ENCODE results near the gene JADE2. TPM values are rescaled to one million over a fixed set of nuclear protein-coding genes. Genes with fewer than 3 reads are reported as not detected.
A peak's percentile ranks its signal among the peaks of the same experiment; 100 is the strongest.

The JADE2 gene
- total and polyA plus RNA-seq, 2 donors (not counting 3 experiments of a cell fraction or from before 2014, with no cell fraction given): 11.6 to 31.1 TPM

DNA sequence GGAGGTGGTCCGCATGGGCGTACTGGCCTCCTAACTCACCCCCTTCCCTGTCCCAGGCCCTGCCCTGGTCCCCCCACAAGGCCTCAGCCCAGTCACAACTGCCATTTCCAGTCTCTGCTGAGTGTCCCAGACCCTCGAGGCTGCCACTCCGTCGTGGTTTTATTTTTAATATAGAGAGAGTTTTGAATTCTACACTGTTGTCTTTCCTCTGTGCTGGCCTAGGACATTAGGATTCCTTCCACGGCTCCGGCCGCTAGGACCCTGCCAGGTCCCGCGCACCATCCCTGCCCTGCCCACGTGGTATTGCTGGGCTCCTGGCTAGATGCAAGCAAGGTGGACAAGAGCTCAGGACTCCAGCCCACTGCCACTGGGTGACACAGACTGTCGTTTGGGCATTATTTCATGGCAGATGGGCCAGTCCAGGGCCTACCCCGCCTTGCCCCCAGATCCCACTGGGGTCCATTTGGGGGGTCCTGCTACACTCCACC, 53.9 kb downstream of the JADE2 start:
- H3K27ac ChIP-seq (ENCODE audit: insufficient read depth, low read depth, low read length): peak overlapping the region; percentile 68
- H3K4me1 ChIP-seq (ENCODE audit: control insufficient read depth, extremely low read depth, insufficient read depth, low read length): peaks cover 37% of the 10 kb centered on the region
- no peaks in the 10 kb centered on the region for H3K79me2 ChIP-seq (ENCODE audit: control insufficient read depth, insufficient read depth, low read length)
- BruUV-seq (replicated peaks): no TSS peak
- TF ChIP-seq FOS (IDR thresholded peaks at IDR 0.05; ENCODE audit: borderline replicate concordance, insufficient read depth, low read length) (no peak), EZH2 (IDR thresholded peaks at IDR 0.05; ENCODE audit: borderline replicate concordance, low read depth, low read length, severe bottlenecking) (no peak), POLR2AphosphoS5 (IDR thresholded peaks at IDR 0.05; ENCODE audit: insufficient read depth, low read depth, low read length) (no peak), MYC (IDR thresholded peaks at IDR 0.05; ENCODE audit: low read depth, low read length) (no peak), GATA2 (IDR thresholded peaks at IDR 0.05; ENCODE audit: insufficient read depth, insufficient read length, low read depth, low read length) (no peak), JUN (IDR thresholded peaks at IDR 0.05; ENCODE audit: borderline replicate concordance, insufficient read depth, insufficient read length, low read depth) (no peak)
- H3K9ac ChIP-seq (replicated peaks; ENCODE audit: extremely low read depth, insufficient read depth, low read length): peak overlapping the region; percentile 7
- intact Hi-C loops (cut with micrococcal nuclease): no loop called here
- H4K20me1 ChIP-seq (replicated peaks; ENCODE audit: control insufficient read depth, extremely low read depth, insufficient read depth, low read length): no peaks in the 10 kb centered on the region
- ChIA-PET POLR2A (interaction anchor here (0.7 to 1.0 kb wide), 2 partner anchors 142 to 354 kb away, joined by 3 to 4 read pairs; partner anchors contain the start of gene PPP2CA), CTCF (interaction anchor here (1.3 to 6.9 kb wide), 9 partner anchors 11 to 277 kb away, joined by 3 to 112 read pairs (median 13); partner anchors contain the start of genes CDKN2AIPNL and JADE2)
- dilution Hi-C loops (cut with MboI; ENCODE audit: extremely low pct_ligation_motif_present, low sequenced_read_pairs): no loop called here
- no peak overlapping the region for H2AFZ ChIP-seq (ENCODE audit: low read depth, low read length)
- H3K9me3 ChIP-seq (replicated peaks; ENCODE audit: control insufficient read depth, insufficient read depth, low read length): no peaks in the 10 kb centered on the region
- no peaks in the 10 kb centered on the region for H3K27me3 ChIP-seq (ENCODE audit: control insufficient read depth in 2 of 2, insufficient read depth in 2 of 2, low read length in 2 of 2)
- H3K9me1 ChIP-seq (replicated peaks; ENCODE audit: control insufficient read depth, extremely low read depth, insufficient read depth, low read length): no peaks in the 10 kb centered on the region
- no peak overlapping the region for H3K4me3 ChIP-seq (replicated peaks in 1 of 3; ENCODE audit: insufficient read depth in 1 of 3, low read depth in 1 of 3, low read length in 3 of 3)
- FAIRE-seq (no peak), DNase-seq (ENCODE audit: low read depth, low spot score) (no peak)
- H3K36me3 ChIP-seq (ENCODE audit: control insufficient read depth in 2 of 2, extremely low read depth in 1 of 2, insufficient read depth in 2 of 2, low read length in 2 of 2): peaks cover 0 to 12% of the 10 kb centered on the region in 2 experiments
- peak overlapping the region; percentile 22 for H3K4me2 ChIP-seq (ENCODE audit: insufficient read depth, low read length)

DNA sequence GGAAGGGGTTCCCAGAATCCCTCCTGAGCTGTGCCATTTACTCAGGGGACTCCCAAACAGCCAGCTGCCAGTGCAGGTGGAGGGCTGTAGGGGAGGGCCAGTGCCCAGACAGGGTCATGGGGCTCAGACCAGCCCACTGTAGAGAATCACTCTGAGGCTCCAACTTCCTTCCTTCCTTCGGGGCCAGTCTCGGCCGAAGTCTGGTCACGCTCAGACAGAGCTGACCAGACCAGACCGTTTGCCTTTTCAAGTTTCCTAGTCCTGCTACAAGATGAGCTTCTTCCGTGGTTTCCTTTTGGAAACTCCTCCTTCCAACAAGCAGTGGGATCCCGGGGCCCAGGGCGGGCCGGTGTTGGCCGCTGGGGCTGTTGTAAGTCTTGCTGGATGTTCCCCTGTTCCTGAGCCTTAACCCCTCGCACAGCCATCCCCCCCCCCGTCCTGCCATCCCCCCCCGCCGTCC, 54.6 kb downstream of the JADE2 start:
- no peaks in the 10 kb centered on the region for H3K27me3 ChIP-seq (ENCODE audit: control insufficient read depth in 2 of 2, insufficient read depth in 2 of 2, low read length in 2 of 2)
- FAIRE-seq: peak; percentile 94
- H3K9me1 ChIP-seq (replicated peaks; ENCODE audit: control insufficient read depth, extremely low read depth, insufficient read depth, low read length): no peaks in the 10 kb centered on the region
- H3K36me3 ChIP-seq (ENCODE audit: control insufficient read depth in 2 of 2, extremely low read depth in 1 of 2, insufficient read depth in 2 of 2, low read length in 2 of 2): peaks cover 0 to 5% of the 10 kb centered on the region in 2 experiments
- peak overlapping the region; percentile 7 for H3K9ac ChIP-seq (replicated peaks; ENCODE audit: extremely low read depth, insufficient read depth, low read length)
- dilution Hi-C loops (cut with MboI; ENCODE audit: extremely low pct_ligation_motif_present, low sequenced_read_pairs): no loop called here
- no TSS peak for BruUV-seq (replicated peaks)
- peak overlapping the region; percentile 23 for H2AFZ ChIP-seq (ENCODE audit: low read depth, low read length)
- peaks cover 37% of the 10 kb centered on the region for H3K4me1 ChIP-seq (ENCODE audit: control insufficient read depth, extremely low read depth, insufficient read depth, low read length)
- H3K9me3 ChIP-seq (replicated peaks; ENCODE audit: control insufficient read depth, insufficient read depth, low read length): no peaks in the 10 kb centered on the region
- POLR2A ChIA-PET: interaction anchor here (0.6 to 1.1 kb wide), 5 partner anchors 55 to 355 kb away, joined by 3 to 4 read pairs (median 3); partner anchors contain the start of gene PPP2CA
- intact Hi-C loops (cut with micrococcal nuclease): loop anchor here (2.0 to 5.0 kb wide), 2 partner anchors 209 to 403 kb away; partner anchors contain the start of genes SKP1 and UBE2B
- H4K20me1 ChIP-seq (replicated peaks; ENCODE audit: control insufficient read depth, extremely low read depth, insufficient read depth, low read length): no peaks in the 10 kb centered on the region
- H3K4me2 ChIP-seq (ENCODE audit: insufficient read depth, low read length): peak overlapping the region; percentile 22
- no peaks in the 10 kb centered on the region for H3K79me2 ChIP-seq (ENCODE audit: control insufficient read depth, insufficient read depth, low read length)
- TF ChIP-seq EZH2 (IDR thresholded peaks at IDR 0.05; ENCODE audit: borderline replicate concordance, low read depth, low read length, severe bottlenecking) (no peak), GATA2 (IDR thresholded peaks at IDR 0.05; ENCODE audit: insufficient read depth, insufficient read length, low read depth, low read length) (no peak), MYC (IDR thresholded peaks at IDR 0.05; ENCODE audit: low read depth, low read length) (no peak), FOS (IDR thresholded peaks at IDR 0.05; ENCODE audit: borderline replicate concordance, insufficient read depth, low read length) (no peak), JUN (IDR thresholded peaks at IDR 0.05; ENCODE audit: borderline replicate concordance, insufficient read depth, insufficient read length, low read depth) (no peak), POLR2A (IDR thresholded peaks at IDR 0.05; ENCODE audit: low read depth, low read length) (peak; percentile 40), POLR2AphosphoS5 (IDR thresholded peaks at IDR 0.05; ENCODE audit: insufficient read depth, low read depth, low read length) (peak; percentile 69)
- H3K4me3 ChIP-seq (replicated peaks in 1 of 3; ENCODE audit: insufficient read depth in 1 of 3, low read depth in 1 of 3, low read length in 3 of 3): no peak overlapping the region
- peak; percentile 66 for DNase-seq (ENCODE audit: low read depth, low spot score)
- CTCF ChIA-PET: interaction anchor here (0.9 to 6.9 kb wide), 16 partner anchors 12 to 279 kb away, joined by 3 to 112 read pairs (median 6); partner anchors contain the start of genes CDKN2AIPNL, JADE2 and SEC24A
- H3K27ac ChIP-seq (ENCODE audit: insufficient read depth, low read depth, low read length): peak overlapping the region; percentile 68
